Measurements from ENCODE around the gene NT5DC3.

NT5DC3 gene

DNA sequence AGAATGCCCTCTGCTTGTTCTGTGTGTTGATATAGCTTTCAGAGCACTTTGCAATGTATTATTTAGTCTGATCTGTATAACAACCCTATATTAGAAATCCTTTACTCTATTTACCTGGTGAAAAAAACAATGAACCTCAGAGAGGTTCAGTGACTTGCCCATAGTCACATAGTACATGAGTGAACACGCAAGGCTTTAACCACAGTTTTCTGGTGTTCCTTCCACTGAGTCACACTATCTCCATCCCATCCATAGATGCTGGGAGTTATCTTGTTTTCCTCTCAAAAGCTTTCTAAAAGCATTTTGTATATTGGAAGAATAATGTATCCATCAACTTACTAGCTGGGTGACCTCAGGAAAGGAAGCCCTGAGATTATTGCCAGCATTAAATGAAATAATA lies 104.5 kb downstream of the NT5DC3 start:
- no peaks in the 10 kb centered on the region for H3K27me3 ChIP-seq (ENCODE audit: insufficient read depth, low read length)
- H4K20me1 ChIP-seq (ENCODE audit: insufficient read depth, low read length), result no peaks in the 10 kb centered on the region
- H3K27ac ChIP-seq (ENCODE audit: low read depth, low read length, poor library complexity, severe bottlenecking), result no peak overlapping the region
- no peak overlapping the region for H3K4me3 ChIP-seq (ENCODE audit: low read depth, low read length, poor library complexity, severe bottlenecking)
- H3K4me2 ChIP-seq (ENCODE audit: low read length), result no peak overlapping the region
- no peaks in the 10 kb centered on the region for H3K4me1 ChIP-seq (ENCODE audit: insufficient read depth, low read length, severe bottlenecking)
- H2AFZ ChIP-seq (ENCODE audit: low read length), result no peak overlapping the region
- H3K36me3 ChIP-seq (ENCODE audit: insufficient read depth, low read length), result no peaks in the 10 kb centered on the region
- TF ChIP-seq EZH2 (IDR thresholded peaks at IDR 0.05; ENCODE audit: borderline replicate concordance, low read length), result no peak
- TF ChIP-seq, protein P1, sequence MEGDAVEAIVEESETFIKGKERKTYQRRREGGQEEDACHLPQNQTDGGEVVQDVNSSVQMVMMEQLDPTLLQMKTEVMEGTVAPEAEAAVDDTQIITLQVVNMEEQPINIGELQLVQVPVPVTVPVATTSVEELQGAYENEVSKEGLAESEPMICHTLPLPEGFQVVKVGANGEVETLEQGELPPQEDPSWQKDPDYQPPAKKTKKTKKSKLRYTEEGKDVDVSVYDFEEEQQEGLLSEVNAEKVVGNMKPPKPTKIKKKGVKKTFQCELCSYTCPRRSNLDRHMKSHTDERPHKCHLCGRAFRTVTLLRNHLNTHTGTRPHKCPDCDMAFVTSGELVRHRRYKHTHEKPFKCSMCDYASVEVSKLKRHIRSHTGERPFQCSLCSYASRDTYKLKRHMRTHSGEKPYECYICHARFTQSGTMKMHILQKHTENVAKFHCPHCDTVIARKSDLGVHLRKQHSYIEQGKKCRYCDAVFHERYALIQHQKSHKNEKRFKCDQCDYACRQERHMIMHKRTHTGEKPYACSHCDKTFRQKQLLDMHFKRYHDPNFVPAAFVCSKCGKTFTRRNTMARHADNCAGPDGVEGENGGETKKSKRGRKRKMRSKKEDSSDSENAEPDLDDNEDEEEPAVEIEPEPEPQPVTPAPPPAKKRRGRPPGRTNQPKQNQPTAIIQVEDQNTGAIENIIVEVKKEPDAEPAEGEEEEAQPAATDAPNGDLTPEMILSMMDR (IDR thresholded peaks at IDR 0.05; ENCODE audit: low read length), result no peak
- no peaks in the 10 kb centered on the region for H3K9me2 ChIP-seq (ENCODE audit: low read depth, low read length)
- no peaks in the 10 kb centered on the region for H3K79me2 ChIP-seq (ENCODE audit: insufficient read depth, low read length)
- no peak overlapping the region for H3K9ac ChIP-seq (ENCODE audit: low read length)
- H3K9me3 ChIP-seq (ENCODE audit: low read length), result no peaks in the 10 kb centered on the region
- no peaks in the 10 kb centered on the region for H3F3A ChIP-seq (ENCODE audit: insufficient read depth, low read length)

DNA sequence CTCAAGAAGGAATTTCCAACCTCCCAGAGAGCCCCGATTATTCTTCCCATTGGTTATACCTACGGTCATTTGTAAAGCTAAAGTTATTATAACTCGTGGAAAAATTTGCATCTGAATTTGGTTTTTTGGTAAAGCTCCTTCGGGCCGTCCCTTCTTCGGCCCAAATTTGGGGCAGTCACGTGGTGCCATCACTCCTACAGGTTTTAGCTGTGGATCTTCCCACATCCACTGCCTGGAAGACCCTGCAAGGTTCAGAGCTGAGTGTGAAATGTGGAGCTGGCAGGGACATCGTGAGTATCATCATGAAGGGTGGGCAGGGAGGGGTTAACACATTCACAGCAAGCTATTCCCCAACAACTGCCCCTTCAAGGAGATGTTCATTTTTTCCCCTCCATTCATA lies 105.7 kb downstream of the NT5DC3 start:
- no peaks in the 10 kb centered on the region for H3F3A ChIP-seq (ENCODE audit: insufficient read depth, low read length)
- H3K27me3 ChIP-seq (ENCODE audit: insufficient read depth, low read length), result no peaks in the 10 kb centered on the region
- no peaks in the 10 kb centered on the region for H3K9me3 ChIP-seq (ENCODE audit: low read length)
- H4K20me1 ChIP-seq (ENCODE audit: insufficient read depth, low read length), result no peaks in the 10 kb centered on the region
- no peak overlapping the region for H3K4me3 ChIP-seq (ENCODE audit: low read depth, low read length, poor library complexity, severe bottlenecking)
- H2AFZ ChIP-seq (ENCODE audit: low read length), result no peak overlapping the region
- no peak overlapping the region for H3K27ac ChIP-seq (ENCODE audit: low read depth, low read length, poor library complexity, severe bottlenecking)
- TF ChIP-seq EZH2 (IDR thresholded peaks at IDR 0.05; ENCODE audit: borderline replicate concordance, low read length), result no peak
- TF ChIP-seq, protein P1 (IDR thresholded peaks at IDR 0.05; ENCODE audit: low read length), result no peak
- H3K36me3 ChIP-seq (ENCODE audit: insufficient read depth, low read length), result no peaks in the 10 kb centered on the region
- no peaks in the 10 kb centered on the region for H3K9me2 ChIP-seq (ENCODE audit: low read depth, low read length)
- no peak overlapping the region for H3K9ac ChIP-seq (ENCODE audit: low read length)
- no peaks in the 10 kb centered on the region for H3K79me2 ChIP-seq (ENCODE audit: insufficient read depth, low read length)
- H3K4me1 ChIP-seq (ENCODE audit: insufficient read depth, low read length, severe bottlenecking), result no peaks in the 10 kb centered on the region
- H3K4me2 ChIP-seq (ENCODE audit: low read length), result no peak overlapping the region

DNA sequence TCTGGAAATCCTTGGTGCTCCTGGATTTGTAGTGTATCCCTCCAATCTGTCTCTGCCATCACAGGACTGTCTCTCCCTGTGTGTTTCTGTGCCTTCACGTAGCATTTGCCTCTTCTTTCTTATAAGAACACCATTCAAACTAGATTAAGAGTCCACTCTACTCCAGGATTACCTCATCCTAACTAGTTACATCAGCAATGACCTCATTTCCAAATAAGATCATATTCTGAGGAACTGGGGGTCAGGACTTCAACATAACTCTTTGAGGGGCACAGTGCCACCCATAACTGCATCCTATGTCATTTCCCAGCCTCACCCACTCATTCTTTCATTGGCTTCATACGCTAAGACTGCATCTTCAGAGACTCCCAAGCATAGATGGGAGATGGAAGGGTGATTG lies 106.2 kb downstream of the NT5DC3 start:
- no peak for TF ChIP-seq EZH2 (IDR thresholded peaks at IDR 0.05; ENCODE audit: borderline replicate concordance, low read length)
- TF ChIP-seq, protein P1 (IDR thresholded peaks at IDR 0.05; ENCODE audit: low read length), result no peak

More for the DNA sequence above, 106.2 kb downstream of the NT5DC3 start:
- no peak overlapping the region for H3K27ac ChIP-seq (ENCODE audit: low read depth, low read length, poor library complexity, severe bottlenecking)
- H4K20me1 ChIP-seq (ENCODE audit: insufficient read depth, low read length), result no peaks in the 10 kb centered on the region
- no peaks in the 10 kb centered on the region for H3K9me2 ChIP-seq (ENCODE audit: low read depth, low read length)
- no peak overlapping the region for H2AFZ ChIP-seq (ENCODE audit: low read length)
- no peaks in the 10 kb centered on the region for H3K79me2 ChIP-seq (ENCODE audit: insufficient read depth, low read length)
- no peak overlapping the region for H3K4me3 ChIP-seq (ENCODE audit: low read depth, low read length, poor library complexity, severe bottlenecking)
- no peak overlapping the region for H3K9ac ChIP-seq (ENCODE audit: low read length)
- no peaks in the 10 kb centered on the region for H3K9me3 ChIP-seq (ENCODE audit: low read length)
- no peak overlapping the region for H3K4me2 ChIP-seq (ENCODE audit: low read length)
- H3K4me1 ChIP-seq (ENCODE audit: insufficient read depth, low read length, severe bottlenecking), result no peaks in the 10 kb centered on the region
- no peaks in the 10 kb centered on the region for H3K36me3 ChIP-seq (ENCODE audit: insufficient read depth, low read length)
- H3F3A ChIP-seq (ENCODE audit: insufficient read depth, low read length), result no peaks in the 10 kb centered on the region
- no peaks in the 10 kb centered on the region for H3K27me3 ChIP-seq (ENCODE audit: insufficient read depth, low read length)

All from OCI-LY1 (cell line).